ENCODE data around the gene NOL8.

Gene NOL8

DNA sequence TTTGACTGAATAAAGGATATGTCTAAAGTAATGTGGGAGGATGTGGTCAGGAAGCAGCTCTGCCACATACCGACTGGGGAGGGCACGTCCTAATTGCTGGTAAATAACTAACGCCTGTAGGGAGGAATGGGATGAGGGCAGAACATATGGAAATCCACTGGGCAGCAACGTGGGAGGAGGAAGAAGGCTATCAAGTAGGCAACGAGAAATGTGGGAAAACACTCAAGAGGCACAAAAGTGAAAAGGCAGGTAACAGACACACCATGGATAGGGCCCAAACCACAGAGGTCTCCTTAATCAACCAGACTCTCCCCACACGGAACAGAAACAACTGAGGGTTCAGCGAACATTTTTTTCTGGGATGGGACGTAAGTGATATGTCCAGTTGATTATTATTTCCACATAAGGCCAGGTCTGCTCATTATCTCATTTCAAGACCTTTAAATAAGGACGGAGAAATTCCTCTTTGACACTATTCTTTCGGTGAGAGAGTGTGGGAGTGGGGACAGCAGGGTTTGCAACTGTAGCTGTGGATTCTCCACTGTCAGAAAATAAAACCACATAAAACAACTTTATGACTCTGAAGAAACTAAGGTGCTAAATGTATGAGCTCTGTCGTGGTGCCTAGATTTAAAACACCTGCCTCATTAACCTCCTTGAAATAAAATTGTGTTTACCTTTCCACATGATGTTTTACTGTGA lies 48.7 kb downstream of the NOL8 start:
- CTCF ChIA-PET: interaction anchor here (0.6 to 0.7 kb wide), 4 partner anchors 13 to 527 kb away, joined by 3 to 5 read pairs (median 3); no protein-coding TSS in a partner anchor
- H3K4me3 ChIP-seq (ENCODE audit: low read depth, low read length): no peak overlapping the region
- peaks cover 61 to 100% of the 10 kb centered on the region in 2 experiments for H3K36me3 ChIP-seq (ENCODE audit: control insufficient read depth in 2 of 2, insufficient read depth in 1 of 2, low read length in 2 of 2)
- H3K4me1 ChIP-seq (ENCODE audit: control insufficient read depth, insufficient read depth, low read length): no peaks in the 10 kb centered on the region
- H3K9me3 ChIP-seq (ENCODE audit: control insufficient read depth, insufficient read depth, low read depth, low read length): no peaks in the 10 kb centered on the region
- TF ChIP-seq, protein P1, sequence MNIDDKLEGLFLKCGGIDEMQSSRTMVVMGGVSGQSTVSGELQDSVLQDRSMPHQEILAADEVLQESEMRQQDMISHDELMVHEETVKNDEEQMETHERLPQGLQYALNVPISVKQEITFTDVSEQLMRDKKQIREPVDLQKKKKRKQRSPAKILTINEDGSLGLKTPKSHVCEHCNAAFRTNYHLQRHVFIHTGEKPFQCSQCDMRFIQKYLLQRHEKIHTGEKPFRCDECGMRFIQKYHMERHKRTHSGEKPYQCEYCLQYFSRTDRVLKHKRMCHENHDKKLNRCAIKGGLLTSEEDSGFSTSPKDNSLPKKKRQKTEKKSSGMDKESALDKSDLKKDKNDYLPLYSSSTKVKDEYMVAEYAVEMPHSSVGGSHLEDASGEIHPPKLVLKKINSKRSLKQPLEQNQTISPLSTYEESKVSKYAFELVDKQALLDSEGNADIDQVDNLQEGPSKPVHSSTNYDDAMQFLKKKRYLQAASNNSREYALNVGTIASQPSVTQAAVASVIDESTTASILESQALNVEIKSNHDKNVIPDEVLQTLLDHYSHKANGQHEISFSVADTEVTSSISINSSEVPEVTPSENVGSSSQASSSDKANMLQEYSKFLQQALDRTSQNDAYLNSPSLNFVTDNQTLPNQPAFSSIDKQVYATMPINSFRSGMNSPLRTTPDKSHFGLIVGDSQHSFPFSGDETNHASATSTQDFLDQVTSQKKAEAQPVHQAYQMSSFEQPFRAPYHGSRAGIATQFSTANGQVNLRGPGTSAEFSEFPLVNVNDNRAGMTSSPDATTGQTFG (tag by site-specific recombination; IDR thresholded peaks at IDR 0.05; ENCODE audit: borderline replicate concordance): no peak
- TF ChIP-seq ZNF169 (tag by site-specific recombination; IDR thresholded peaks at IDR 0.05) (no peak), ZNF561 (tag by site-specific recombination; IDR thresholded peaks at IDR 0.05; ENCODE audit: borderline replicate concordance) (no peak), ZSCAN30 (tag by site-specific recombination; IDR thresholded peaks at IDR 0.05) (no peak), KLF8 (tag by site-specific recombination; IDR thresholded peaks at IDR 0.05) (no peak), ZNF121 (tag by site-specific recombination; IDR thresholded peaks at IDR 0.05) (no peak), ZFHX2 (tag by site-specific recombination; conservative IDR thresholded peaks at IDR 0.05) (peak; percentile 26; the same call in 1 of the 2 replicates), ZFP3 (tag by site-specific recombination; IDR thresholded peaks at IDR 0.05; ENCODE audit: low read depth) (no peak), WT1 (tag by site-specific recombination; IDR thresholded peaks at IDR 0.05) (peak; percentile 72), ZNF792 (tag by site-specific recombination; IDR thresholded peaks at IDR 0.05) (no peak), ZNF48 (tag by site-specific recombination; IDR thresholded peaks at IDR 0.05) (no peak), IKZF3 (tag by site-specific recombination; IDR thresholded peaks at IDR 0.05) (no peak)
- TF ChIP-seq, protein P2, sequence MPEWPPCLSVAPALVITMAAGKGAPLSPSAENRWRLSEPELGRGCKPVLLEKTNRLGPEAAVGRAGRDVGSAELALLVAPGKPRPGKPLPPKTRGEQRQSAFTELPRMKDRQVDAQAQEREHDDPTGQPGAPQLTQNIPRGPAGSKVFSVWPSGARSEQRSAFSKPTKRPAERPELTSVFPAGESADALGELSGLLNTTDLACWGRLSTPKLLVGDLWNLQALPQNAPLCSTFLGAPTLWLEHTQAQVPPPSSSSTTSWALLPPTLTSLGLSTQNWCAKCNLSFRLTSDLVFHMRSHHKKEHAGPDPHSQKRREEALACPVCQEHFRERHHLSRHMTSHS (tag by site-specific recombination; IDR thresholded peaks at IDR 0.05): no peak
- TF ChIP-seq, protein P3, sequence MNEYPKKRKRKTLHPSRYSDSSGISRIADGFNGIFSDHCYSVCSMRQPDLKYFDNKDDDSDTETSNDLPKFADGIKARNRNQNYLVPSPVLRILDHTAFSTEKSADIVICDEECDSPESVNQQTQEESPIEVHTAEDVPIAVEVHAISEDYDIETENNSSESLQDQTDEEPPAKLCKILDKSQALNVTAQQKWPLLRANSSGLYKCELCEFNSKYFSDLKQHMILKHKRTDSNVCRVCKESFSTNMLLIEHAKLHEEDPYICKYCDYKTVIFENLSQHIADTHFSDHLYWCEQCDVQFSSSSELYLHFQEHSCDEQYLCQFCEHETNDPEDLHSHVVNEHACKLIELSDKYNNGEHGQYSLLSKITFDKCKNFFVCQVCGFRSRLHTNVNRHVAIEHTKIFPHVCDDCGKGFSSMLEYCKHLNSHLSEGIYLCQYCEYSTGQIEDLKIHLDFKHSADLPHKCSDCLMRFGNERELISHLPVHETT (tag by site-specific recombination; IDR thresholded peaks at IDR 0.05): no peak
- TF ChIP-seq, protein P4, sequence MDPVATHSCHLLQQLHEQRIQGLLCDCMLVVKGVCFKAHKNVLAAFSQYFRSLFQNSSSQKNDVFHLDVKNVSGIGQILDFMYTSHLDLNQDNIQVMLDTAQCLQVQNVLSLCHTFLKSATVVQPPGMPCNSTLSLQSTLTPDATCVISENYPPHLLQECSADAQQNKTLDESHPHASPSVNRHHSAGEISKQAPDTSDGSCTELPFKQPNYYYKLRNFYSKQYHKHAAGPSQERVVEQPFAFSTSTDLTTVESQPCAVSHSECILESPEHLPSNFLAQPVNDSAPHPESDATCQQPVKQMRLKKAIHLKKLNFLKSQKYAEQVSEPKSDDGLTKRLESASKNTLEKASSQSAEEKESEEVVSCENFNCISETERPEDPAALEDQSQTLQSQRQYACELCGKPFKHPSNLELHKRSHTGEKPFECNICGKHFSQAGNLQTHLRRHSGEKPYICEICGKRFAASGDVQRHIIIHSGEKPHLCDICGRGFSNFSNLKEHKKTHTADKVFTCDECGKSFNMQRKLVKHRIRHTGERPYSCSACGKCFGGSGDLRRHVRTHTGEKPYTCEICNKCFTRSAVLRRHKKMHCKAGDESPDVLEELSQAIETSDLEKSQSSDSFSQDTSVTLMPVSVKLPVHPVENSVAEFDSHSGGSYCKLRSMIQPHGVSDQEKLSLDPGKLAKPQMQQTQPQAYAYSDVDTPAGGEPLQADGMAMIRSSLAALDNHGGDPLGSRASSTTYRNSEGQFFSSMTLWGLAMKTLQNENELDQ (tag by site-specific recombination; IDR thresholded peaks at IDR 0.05; ENCODE audit: low read depth): no peak
- no peak overlapping the region for H3K27ac ChIP-seq (ENCODE audit: extremely low read depth, low read depth, low read length)
- POLR2A ChIA-PET: no interaction called here

DNA sequence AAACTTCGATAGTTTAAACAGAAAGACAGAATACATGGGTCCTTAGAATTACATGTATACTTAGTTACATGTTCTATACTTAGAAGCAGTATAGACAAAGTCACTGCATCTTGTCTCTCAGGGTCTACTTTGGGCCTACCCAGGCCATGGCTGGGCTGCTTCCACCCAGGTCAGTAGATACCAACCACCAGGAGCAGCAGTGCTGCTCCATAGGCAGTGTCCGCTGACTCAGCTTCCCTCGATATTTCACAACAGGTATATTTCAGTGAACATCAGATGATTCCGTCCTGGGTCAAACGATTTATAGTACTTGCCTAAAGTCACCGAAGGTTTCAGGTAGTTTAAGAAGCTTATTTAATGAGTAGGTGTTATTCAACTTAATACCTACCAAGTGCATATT lies 49.6 kb downstream of the NOL8 start:
- H3K36me3 ChIP-seq (ENCODE audit: control insufficient read depth in 2 of 2, insufficient read depth in 1 of 2, low read length in 2 of 2): peaks cover 57 to 100% of the 10 kb centered on the region in 2 experiments
- no peaks in the 10 kb centered on the region for H3K9me3 ChIP-seq (ENCODE audit: control insufficient read depth, insufficient read depth, low read depth, low read length)
- no peaks in the 10 kb centered on the region for H3K4me1 ChIP-seq (ENCODE audit: control insufficient read depth, insufficient read depth, low read length)
- ChIA-PET CTCF (interaction anchor here (0.6 to 0.7 kb wide), 2 partner anchors 14 to 509 kb away, joined by 3 to 5 read pairs; no protein-coding TSS in a partner anchor), POLR2A (no interaction called here)
- no peak overlapping the region for H3K27ac ChIP-seq (ENCODE audit: extremely low read depth, low read depth, low read length)
- H3K4me3 ChIP-seq (ENCODE audit: low read depth, low read length): no peak overlapping the region
- TF ChIP-seq ZNF112 (tag by site-specific recombination; IDR thresholded peaks at IDR 0.05) (no peak), ZNF777 (tag by site-specific recombination; IDR thresholded peaks at IDR 0.05; ENCODE audit: borderline replicate concordance) (no peak), ZNF600 (tag by site-specific recombination; IDR thresholded peaks at IDR 0.05) (no peak), PRDM1 (tag by site-specific recombination; IDR thresholded peaks at IDR 0.05) (no peak)

Data from HEK293 (cell line).